HepG2 (cell line): Measurements from ENCODE around the gene POLDIP3. TPM values are rescaled to one million over a fixed set of nuclear protein-coding genes. Genes with fewer than 3 reads are reported as not detected.

Experiments
- CBX5 ChIP-seq: sonication (generic); formaldehyde crosslinking; IDR thresholded peaks from 2 replicates; pipeline ENCODE4 v1.4.0; 2020; ENCODE audit warnings: missing genetic modification reagents, borderline replicate concordance
- CC2D1A ChIP-seq: sonication (generic); formaldehyde crosslinking; IDR thresholded peaks from 2 replicates; pipeline ENCODE4 v1.8.1; 2023; ENCODE audit warnings: mild to moderate bottlenecking, missing genetic modification reagents
- HNRNPUL1 ChIP-seq: fragments of 200-400 bp; formaldehyde crosslinking; IDR thresholded peaks from 2 replicates; pipeline ENCODE4 v1.6.1; 2017; ENCODE audit warnings: low read depth, mild to moderate bottlenecking, low read length, moderate library complexity
- SNAPC2 ChIP-seq: sonication (generic); formaldehyde crosslinking; IDR thresholded peaks from 2 replicates; pipeline ENCODE4 v1.8.1; 2022; ENCODE audit warnings: mild to moderate bottlenecking, missing genetic modification reagents
- ZBTB3 ChIP-seq: sonication (generic); formaldehyde crosslinking; IDR thresholded peaks from 2 replicates; pipeline ENCODE4 v1.4.0; 2020; ENCODE audit warnings: low read depth, mild to moderate bottlenecking, moderate library complexity, missing genetic modification reagents, borderline replicate concordance
- ZNF484 ChIP-seq: sonication (generic); formaldehyde crosslinking; IDR thresholded peaks from 2 replicates; pipeline ENCODE4 v1.5.1; 2020; ENCODE audit warnings: mild to moderate bottlenecking, low read depth, missing genetic modification reagents, borderline replicate concordance
- ZNF619 ChIP-seq: sonication (generic); formaldehyde crosslinking; IDR thresholded peaks from 2 replicates; pipeline ENCODE4 v1.4.0; 2020; ENCODE audit warnings: mild to moderate bottlenecking, missing genetic modification reagents
- ZNF720 ChIP-seq: sonication (generic); formaldehyde crosslinking; IDR thresholded peaks from 2 replicates; pipeline ENCODE4 v1.4.0; 2020; ENCODE audit warnings: missing genetic modification reagents
- ZNF776 ChIP-seq: sonication (generic); formaldehyde crosslinking; IDR thresholded peaks from 2 replicates; pipeline ENCODE4 v1.4.0; 2020; ENCODE audit warnings: mild to moderate bottlenecking, missing genetic modification reagents
- ZNF891 ChIP-seq: sonication (generic); formaldehyde crosslinking; IDR thresholded peaks from 2 replicates; pipeline ENCODE4 v1.5.0; 2020; ENCODE audit warnings: mild to moderate bottlenecking, missing genetic modification reagents
- polyA plus RNA-seq, 8 experiments: library from polyadenylated mRNA; depleted of rRNA in 3 of 8; stranded (reverse) in 7 of 8; unstranded in 1 of 8; fragments of >200 nt; fragmentation: Illumina TruSeq in 4 of 8; extraction: Trizol in 4 of 8; gene quantifications; 2 replicates each; pipeline versions ENCODE4 v1.2.1 to v1.2.3, GENCODE V29; 2011 to 2016; ENCODE audit warnings: low read depth in 4 of 8, missing spikeins in 1 of 8, mixed read lengths in 1 of 8; ENCODE audit not compliant: insufficient read depth in 1 of 8
- total RNA-seq, 5 experiments: library from RNA; depleted of rRNA; stranded (reverse); fragments of >200 nt; fragmentation: Illumina TruSeq; extraction: Trizol; gene quantifications; 2 replicates each; pipeline ENCODE4 v1.2.3, GENCODE V29; 2016; ENCODE audit warnings: low read depth in 1 of 5
- TF ChIP-seq, protein P1 (sequence below): IDR thresholded peaks from 2 replicates; pipeline ENCODE4 v1.4.0; 2020; ENCODE audit warnings: mild to moderate bottlenecking, missing genetic modification reagents
- TF ChIP-seq, protein P2 (sequence below): sonication (generic); formaldehyde crosslinking; conservative IDR thresholded peaks from 2 replicates; pipeline ENCODE4 v1.8.0; 2022; ENCODE audit warnings: missing genetic modification reagents
- TF ChIP-seq, protein P3 (sequence below): sonication (generic); formaldehyde crosslinking; IDR thresholded peaks from 2 replicates; pipeline ENCODE4 v1.8.0; 2022; ENCODE audit warnings: mild to moderate bottlenecking, missing genetic modification reagents, borderline replicate concordance
- TF ChIP-seq, protein P4 (sequence below): sonication (generic); formaldehyde crosslinking; IDR thresholded peaks from 2 replicates; pipeline ENCODE4 v1.5.1; 2020; ENCODE audit warnings: missing genetic modification reagents, mild to moderate bottlenecking, borderline replicate concordance
- TF ChIP-seq, protein P5 (sequence below): sonication (generic); formaldehyde crosslinking; IDR thresholded peaks from 2 replicates; pipeline ENCODE4 v1.5.1; 2020; ENCODE audit warnings: mild to moderate bottlenecking, missing genetic modification reagents, moderate library complexity

The POLDIP3 gene
- total and polyA plus RNA-seq, 2 of the 13 experiments (the other 11 are each of a cell fraction or from before 2014, with no cell fraction given), result 45.8 to 47.4 TPM

DNA sequence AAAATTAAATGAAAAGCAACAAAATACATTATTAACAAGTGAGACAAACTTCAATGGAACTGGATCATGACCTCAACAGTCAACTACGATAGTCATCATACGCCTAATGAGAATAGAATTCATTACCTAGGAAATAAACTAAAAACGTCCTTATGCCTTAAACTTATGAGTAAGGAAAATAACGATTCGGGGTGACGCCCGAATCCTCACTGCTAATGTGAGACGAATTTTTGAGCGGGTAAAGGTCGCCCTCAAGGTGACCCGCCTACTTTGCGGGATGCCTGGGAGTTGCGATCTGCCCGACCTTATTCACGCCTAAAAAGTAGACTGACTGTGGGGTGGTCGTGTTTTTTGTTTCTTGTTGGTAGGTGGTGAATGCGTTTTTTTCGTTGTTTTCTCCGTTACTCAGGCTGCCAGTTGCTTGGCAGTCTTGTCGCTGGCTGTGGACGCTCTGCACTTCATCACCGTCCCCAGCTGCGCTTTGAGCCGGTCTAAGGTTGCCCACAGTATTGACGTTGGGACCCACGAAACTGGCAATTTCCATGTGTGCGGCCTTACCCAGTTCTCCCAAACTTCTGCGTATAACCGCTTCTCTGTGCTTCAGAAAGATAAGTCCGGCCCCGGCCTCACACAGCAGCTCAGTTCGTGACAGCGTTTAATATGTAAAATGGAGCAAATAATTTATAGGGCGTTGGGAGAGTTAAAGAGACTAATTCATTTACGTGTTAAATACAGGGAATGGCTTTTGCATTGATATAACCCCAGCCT is 593 bp upstream of the POLDIP3 start (continued):
- TF ChIP-seq ZNF891 (CRISPR knock-in tag) (peak; percentile 79), SNAPC2 (CRISPR knock-in tag) (peak; percentile 100), HNRNPUL1 (no peak), ZNF619 (CRISPR knock-in tag) (no peak), CC2D1A (CRISPR knock-in tag) (peak; percentile 92; the same call in 1 of the 2 replicates), ZNF484 (CRISPR knock-in tag) (no peak), ZNF776 (CRISPR knock-in tag) (no peak), CBX5 (peak; percentile 96; the same call in 1 of the 2 replicates), ZBTB3 (CRISPR knock-in tag) (no peak; the same call in 1 of the 2 replicates), ZNF720 (CRISPR knock-in tag) (peak; percentile 98)
- TF ChIP-seq, protein P1, sequence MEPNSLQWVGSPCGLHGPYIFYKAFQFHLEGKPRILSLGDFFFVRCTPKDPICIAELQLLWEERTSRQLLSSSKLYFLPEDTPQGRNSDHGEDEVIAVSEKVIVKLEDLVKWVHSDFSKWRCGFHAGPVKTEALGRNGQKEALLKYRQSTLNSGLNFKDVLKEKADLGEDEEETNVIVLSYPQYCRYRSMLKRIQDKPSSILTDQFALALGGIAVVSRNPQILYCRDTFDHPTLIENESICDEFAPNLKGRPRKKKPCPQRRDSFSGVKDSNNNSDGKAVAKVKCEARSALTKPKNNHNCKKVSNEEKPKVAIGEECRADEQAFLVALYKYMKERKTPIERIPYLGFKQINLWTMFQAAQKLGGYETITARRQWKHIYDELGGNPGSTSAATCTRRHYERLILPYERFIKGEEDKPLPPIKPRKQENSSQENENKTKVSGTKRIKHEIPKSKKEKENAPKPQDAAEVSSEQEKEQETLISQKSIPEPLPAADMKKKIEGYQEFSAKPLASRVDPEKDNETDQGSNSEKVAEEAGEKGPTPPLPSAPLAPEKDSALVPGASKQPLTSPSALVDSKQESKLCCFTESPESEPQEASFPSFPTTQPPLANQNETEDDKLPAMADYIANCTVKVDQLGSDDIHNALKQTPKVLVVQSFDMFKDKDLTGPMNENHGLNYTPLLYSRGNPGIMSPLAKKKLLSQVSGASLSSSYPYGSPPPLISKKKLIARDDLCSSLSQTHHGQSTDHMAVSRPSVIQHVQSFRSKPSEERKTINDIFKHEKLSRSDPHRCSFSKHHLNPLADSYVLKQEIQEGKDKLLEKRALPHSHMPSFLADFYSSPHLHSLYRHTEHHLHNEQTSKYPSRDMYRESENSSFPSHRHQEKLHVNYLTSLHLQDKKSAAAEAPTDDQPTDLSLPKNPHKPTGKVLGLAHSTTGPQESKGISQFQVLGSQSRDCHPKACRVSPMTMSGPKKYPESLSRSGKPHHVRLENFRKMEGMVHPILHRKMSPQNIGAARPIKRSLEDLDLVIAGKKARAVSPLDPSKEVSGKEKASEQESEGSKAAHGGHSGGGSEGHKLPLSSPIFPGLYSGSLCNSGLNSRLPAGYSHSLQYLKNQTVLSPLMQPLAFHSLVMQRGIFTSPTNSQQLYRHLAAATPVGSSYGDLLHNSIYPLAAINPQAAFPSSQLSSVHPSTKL (CRISPR knock-in tag), result peak; percentile 76
- TF ChIP-seq, protein P2, sequence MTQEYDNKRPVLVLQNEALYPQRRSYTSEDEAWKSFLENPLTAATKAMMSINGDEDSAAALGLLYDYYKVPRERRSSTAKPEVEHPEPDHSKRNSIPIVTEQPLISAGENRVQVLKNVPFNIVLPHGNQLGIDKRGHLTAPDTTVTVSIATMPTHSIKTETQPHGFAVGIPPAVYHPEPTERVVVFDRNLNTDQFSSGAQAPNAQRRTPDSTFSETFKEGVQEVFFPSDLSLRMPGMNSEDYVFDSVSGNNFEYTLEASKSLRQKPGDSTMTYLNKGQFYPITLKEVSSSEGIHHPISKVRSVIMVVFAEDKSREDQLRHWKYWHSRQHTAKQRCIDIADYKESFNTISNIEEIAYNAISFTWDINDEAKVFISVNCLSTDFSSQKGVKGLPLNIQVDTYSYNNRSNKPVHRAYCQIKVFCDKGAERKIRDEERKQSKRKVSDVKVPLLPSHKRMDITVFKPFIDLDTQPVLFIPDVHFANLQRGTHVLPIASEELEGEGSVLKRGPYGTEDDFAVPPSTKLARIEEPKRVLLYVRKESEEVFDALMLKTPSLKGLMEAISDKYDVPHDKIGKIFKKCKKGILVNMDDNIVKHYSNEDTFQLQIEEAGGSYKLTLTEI, result no peak
- TF ChIP-seq, protein P3, sequence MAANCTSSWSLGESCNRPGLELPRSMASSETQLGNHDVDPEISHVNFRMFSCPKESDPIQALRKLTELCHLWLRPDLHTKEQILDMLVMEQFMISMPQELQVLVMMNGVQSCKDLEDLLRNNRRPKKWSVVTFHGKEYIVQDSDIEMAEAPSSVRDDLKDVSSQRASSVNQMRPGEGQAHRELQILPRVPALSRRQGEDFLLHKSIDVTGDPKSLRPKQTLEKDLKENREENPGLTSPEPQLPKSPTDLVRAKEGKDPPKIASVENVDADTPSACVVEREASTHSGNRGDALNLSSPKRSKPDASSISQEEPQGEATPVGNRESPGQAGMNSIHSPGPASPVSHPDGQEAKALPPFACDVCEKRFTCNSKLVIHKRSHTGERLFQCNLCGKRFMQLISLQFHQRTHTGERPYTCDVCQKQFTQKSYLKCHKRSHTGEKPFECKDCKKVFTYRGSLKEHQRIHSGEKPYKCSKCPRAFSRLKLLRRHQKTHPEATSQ (CRISPR knock-in tag), result peak; percentile 81
- TF ChIP-seq, protein P4, sequence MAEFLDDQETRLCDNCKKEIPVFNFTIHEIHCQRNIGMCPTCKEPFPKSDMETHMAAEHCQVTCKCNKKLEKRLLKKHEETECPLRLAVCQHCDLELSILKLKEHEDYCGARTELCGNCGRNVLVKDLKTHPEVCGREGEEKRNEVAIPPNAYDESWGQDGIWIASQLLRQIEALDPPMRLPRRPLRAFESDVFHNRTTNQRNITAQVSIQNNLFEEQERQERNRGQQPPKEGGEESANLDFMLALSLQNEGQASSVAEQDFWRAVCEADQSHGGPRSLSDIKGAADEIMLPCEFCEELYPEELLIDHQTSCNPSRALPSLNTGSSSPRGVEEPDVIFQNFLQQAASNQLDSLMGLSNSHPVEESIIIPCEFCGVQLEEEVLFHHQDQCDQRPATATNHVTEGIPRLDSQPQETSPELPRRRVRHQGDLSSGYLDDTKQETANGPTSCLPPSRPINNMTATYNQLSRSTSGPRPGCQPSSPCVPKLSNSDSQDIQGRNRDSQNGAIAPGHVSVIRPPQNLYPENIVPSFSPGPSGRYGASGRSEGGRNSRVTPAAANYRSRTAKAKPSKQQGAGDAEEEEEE (CRISPR knock-in tag), result no peak
- TF ChIP-seq, protein P5, sequence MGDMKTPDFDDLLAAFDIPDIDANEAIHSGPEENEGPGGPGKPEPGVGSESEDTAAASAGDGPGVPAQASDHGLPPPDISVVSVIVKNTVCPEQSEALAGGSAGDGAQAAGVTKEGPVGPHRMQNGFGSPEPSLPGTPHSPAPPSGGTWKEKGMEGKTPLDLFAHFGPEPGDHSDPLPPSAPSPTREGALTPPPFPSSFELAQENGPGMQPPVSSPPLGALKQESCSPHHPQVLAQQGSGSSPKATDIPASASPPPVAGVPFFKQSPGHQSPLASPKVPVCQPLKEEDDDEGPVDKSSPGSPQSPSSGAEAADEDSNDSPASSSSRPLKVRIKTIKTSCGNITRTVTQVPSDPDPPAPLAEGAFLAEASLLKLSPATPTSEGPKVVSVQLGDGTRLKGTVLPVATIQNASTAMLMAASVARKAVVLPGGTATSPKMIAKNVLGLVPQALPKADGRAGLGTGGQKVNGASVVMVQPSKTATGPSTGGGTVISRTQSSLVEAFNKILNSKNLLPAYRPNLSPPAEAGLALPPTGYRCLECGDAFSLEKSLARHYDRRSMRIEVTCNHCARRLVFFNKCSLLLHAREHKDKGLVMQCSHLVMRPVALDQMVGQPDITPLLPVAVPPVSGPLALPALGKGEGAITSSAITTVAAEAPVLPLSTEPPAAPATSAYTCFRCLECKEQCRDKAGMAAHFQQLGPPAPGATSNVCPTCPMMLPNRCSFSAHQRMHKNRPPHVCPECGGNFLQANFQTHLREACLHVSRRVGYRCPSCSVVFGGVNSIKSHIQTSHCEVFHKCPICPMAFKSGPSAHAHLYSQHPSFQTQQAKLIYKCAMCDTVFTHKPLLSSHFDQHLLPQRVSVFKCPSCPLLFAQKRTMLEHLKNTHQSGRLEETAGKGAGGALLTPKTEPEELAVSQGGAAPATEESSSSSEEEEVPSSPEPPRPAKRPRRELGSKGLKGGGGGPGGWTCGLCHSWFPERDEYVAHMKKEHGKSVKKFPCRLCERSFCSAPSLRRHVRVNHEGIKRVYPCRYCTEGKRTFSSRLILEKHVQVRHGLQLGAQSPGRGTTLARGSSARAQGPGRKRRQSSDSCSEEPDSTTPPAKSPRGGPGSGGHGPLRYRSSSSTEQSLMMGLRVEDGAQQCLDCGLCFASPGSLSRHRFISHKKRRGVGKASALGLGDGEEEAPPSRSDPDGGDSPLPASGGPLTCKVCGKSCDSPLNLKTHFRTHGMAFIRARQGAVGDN (CRISPR knock-in tag), result peak; percentile 34; the same call in 1 of the 2 replicates
